B cell (primary cell): ENCODE results near the gene MID1. TPM values are rescaled to one million over a fixed set of nuclear protein-coding genes. Genes with fewer than 3 reads are reported as not detected.

Experiments used
- ATAC-seq: fragments of 200-7000 bp; cut with Tn5 transposase; one replicate; pipeline ENCODE4 v1.10.0; 2021; ENCODE audit warnings: low read depth, mild to moderate bottlenecking, moderate number of reproducible peaks, moderate library complexity
- CTCF ChIA-PET: fragments of 350-600 bp; sonication (Branson Sonifier 250); formaldehyde crosslinking; loops from one replicate; lab custom pipeline; 2021; ENCODE audit warnings: antibody characterized with exemption, inconsistent platforms; lab: Charles Lee
- POLR2A ChIA-PET: fragments of 350-600 bp; sonication (Branson Sonifier 250); formaldehyde crosslinking; loops from one replicate; lab custom pipeline; 2021; ENCODE audit warnings: antibody characterized with exemption; lab: Charles Lee
- DNase-seq: peaks from one replicate; pipeline ENCODE4 v3.0.0; 2013
- H2AFZ ChIP-seq: 2 replicates; pipeline ENCODE4 v1.6.1; 2012; ENCODE audit warnings: mild to moderate bottlenecking, low read depth, low read length; ENCODE audit not compliant: insufficient read depth, poor library complexity, severe bottlenecking
- H3K27ac ChIP-seq, 2 donors: 1 replicate in 1 of 2; 2 replicates in 1 of 2; pipeline ENCODE4 v1.5.1; 2012 to 2013; ENCODE audit warnings: low read length in 2 of 2, mild to moderate bottlenecking in 2 of 2, moderate library complexity in 1 of 2
- H3K27me3 ChIP-seq, 4 experiments: fragments of 200-600 bp in 1 of 4; sonication (generic) in 1 of 4; replicated peaks in 1 of 4; 1 replicate in 2 of 4; 2 replicates in 2 of 4; pipeline versions ENCODE4 v1.6.1 to v1.7.0; 2013 to 2016; ENCODE audit warnings: low read length in 3 of 4, mild to moderate bottlenecking in 2 of 4, mixed read lengths in 1 of 4, moderate library complexity in 1 of 4; ENCODE audit not compliant: insufficient read depth in 4 of 4, control insufficient read depth in 3 of 4; ENCODE audit errors: control extremely low read depth in 1 of 4
- H3K36me3 ChIP-seq, 2 experiments: replicated peaks in 1 of 2; 1 replicate in 1 of 2; 2 replicates in 1 of 2; pipeline versions ENCODE4 v1.6.1 to v1.7.1; 2013; ENCODE audit warnings: low read length in 1 of 2; ENCODE audit not compliant: insufficient read depth in 2 of 2, control insufficient read depth in 1 of 2; ENCODE audit errors: control extremely low read depth in 1 of 2, extremely low read depth in 1 of 2
- H3K4me1 ChIP-seq, 2 donors: fragments of 200-600 bp in 1 of 2; sonication (generic) in 1 of 2; 1 replicate in 1 of 2; 2 replicates in 1 of 2; pipeline versions ENCODE4 v1.5.1 to v1.6.1; 2013 to 2017; ENCODE audit warnings: low read length in 2 of 2; ENCODE audit not compliant: control insufficient read depth in 2 of 2, insufficient read depth in 2 of 2
- H3K4me2 ChIP-seq: replicated peaks from 2 replicates; pipeline ENCODE3; 2012; ENCODE audit warnings: mild to moderate bottlenecking, low read depth, low read length; ENCODE audit not compliant: poor library complexity, severe bottlenecking
- H3K4me3 ChIP-seq, 5 experiments: fragments of 200-600 bp in 1 of 5; sonication (generic) in 1 of 5; 1 replicate in 3 of 5; 2 replicates in 2 of 5; pipeline versions ENCODE4 v1.5.1 to v1.7.0; 2011 to 2016; ENCODE audit warnings: low read length in 4 of 5, mild to moderate bottlenecking in 4 of 5, low read depth in 2 of 5, control low read depth in 1 of 5, moderate library complexity in 1 of 5; ENCODE audit not compliant: insufficient read depth in 1 of 5; ENCODE audit errors: control extremely low read depth in 1 of 5, extremely low read depth in 1 of 5
- H3K79me2 ChIP-seq: fragments of 200-600 bp; sonication (generic); one replicate; pipeline ENCODE4 v1.6.0; 2016; ENCODE audit warnings: low read length; ENCODE audit not compliant: control insufficient read depth, insufficient read depth
- H3K9ac ChIP-seq: fragments of 200-600 bp; sonication (generic); 2 replicates; pipeline ENCODE4 v1.6.1; 2017; ENCODE audit warnings: mild to moderate bottlenecking, low read length, moderate library complexity
- H3K9me3 ChIP-seq, 3 donors: one replicate each; pipeline versions ENCODE4 v1.6.1 to v1.7.1; 2013; ENCODE audit warnings: low read length in 2 of 3; ENCODE audit not compliant: control insufficient read depth in 2 of 3, insufficient read depth in 1 of 3; ENCODE audit errors: control extremely low read depth in 1 of 3
- H4K20me1 ChIP-seq: 2 replicates; pipeline ENCODE4 v1.6.0; 2012; ENCODE audit warnings: mild to moderate bottlenecking, low read length; ENCODE audit not compliant: insufficient read depth, control insufficient read depth, poor library complexity, severe bottlenecking
- H3K27ac Mint-ChIP-seq: one replicate; pipeline ENCODE4 v1.8.0; 2021; ENCODE audit warnings: mixed read lengths
- H3K27me3 Mint-ChIP-seq: one replicate; pipeline ENCODE4 v1.8.0; 2021; ENCODE audit warnings: mixed read lengths
- H3K4me1 Mint-ChIP-seq: one replicate; pipeline ENCODE4 v1.8.0; 2021; ENCODE audit warnings: mixed read lengths
- H3K4me3 Mint-ChIP-seq: one replicate; pipeline ENCODE4 v1.8.0; 2021; ENCODE audit warnings: mixed read lengths
- H3K9me3 Mint-ChIP-seq: one replicate; pipeline ENCODE4 v1.8.0; 2022; ENCODE audit warnings: mixed read lengths; ENCODE audit not compliant: insufficient read depth
- CTCF ChIP-seq: fragments of 200-600 bp; IDR thresholded peaks from one replicate; pipeline ENCODE4 v1.8.0; 2022; ENCODE audit warnings: antibody characterized with exemption, mild to moderate bottlenecking
- EZH2 ChIP-seq: IDR thresholded peaks from 2 replicates; pipeline ENCODE4 v1.6.1; 2012; ENCODE audit warnings: borderline replicate concordance, low read depth, mild to moderate bottlenecking, moderate library complexity, low read length; ENCODE audit not compliant: insufficient read depth, poor library complexity, severe bottlenecking
- WGBS: methylation state at CpG from one replicate; pipeline ENCODE4 v1.1.5; 2013; ENCODE audit warnings: missing lambda C conversion rate; ENCODE audit not compliant: insufficient coverage; 5-methylcytosine and 5-hydroxymethylcytosine counted together
- intact Hi-C: fragments of 100-400 bp; cut with micrococcal nuclease; formaldehyde crosslinking; loops from one replicate; pipeline ENCODE4 v1.10.0; 2022
- polyA plus RNA-seq: library from polyadenylated mRNA; depleted of rRNA; stranded (reverse); fragments of >200 nt; gene quantifications from 2 replicates; pipeline ENCODE4 v1.2.3, GENCODE V29; 2012
- total RNA-seq, 2 donors: library from RNA; stranded (reverse); fragments of 120-200 nt in 1 of 2; gene quantifications; 1 replicate in 1 of 2; 2 replicates in 1 of 2; pipeline versions ENCODE4 v1.2.3 to v1.2.4, GENCODE V29; 2013 to 2022

MID1 gene
- total and polyA plus RNA-seq, 2 donors (not counting 1 experiment from before 2014, with no cell fraction given), result 0.15 to 0.44 TPM

GRCh38 chrX:10636337-10636736 is 16.0 kb upstream of the MID1 start:
- no peaks in the 10 kb centered on the region for H3K36me3 ChIP-seq
- H3K9me3 Mint-ChIP-seq, result no peaks in the 10 kb centered on the region
- ATAC-seq, result no peak
- no peaks in the 10 kb centered on the region for H3K79me2 ChIP-seq
- H3K4me3 Mint-ChIP-seq, result no peak overlapping the region
- intact Hi-C loops, result no loop called here
- no CpG with 5 or more reads among the region's 3 CpGs for whole genome bisulfite sequencing
- no peaks in the 10 kb centered on the region for H3K4me1 Mint-ChIP-seq
- DNase-seq, result no peak
- ChIA-PET POLR2A (no interaction called here), CTCF (interaction anchor here (0.9 to 2.2 kb wide), 3 partner anchors 424 to 448 kb away, joined by 3 to 10 read pairs (median 4); no protein-coding TSS in a partner anchor)
- peaks cover 4% of the 10 kb centered on the region for H3K27me3 Mint-ChIP-seq
- H3K4me1 ChIP-seq, result no peaks in the 10 kb centered on the region
- no peak for TF ChIP-seq CTCF
- no peak for TF ChIP-seq EZH2
- H3K4me3 ChIP-seq, result no peak overlapping the region
- H2AFZ ChIP-seq, result no peak overlapping the region
- H3K9me3 ChIP-seq, result no peaks in the 10 kb centered on the region
- no peak overlapping the region for H3K4me2 ChIP-seq
- H3K27me3 ChIP-seq, result no peaks in the 10 kb centered on the region
- H4K20me1 ChIP-seq, result no peaks in the 10 kb centered on the region
- no peak overlapping the region for H3K27ac Mint-ChIP-seq
- H3K9ac ChIP-seq, result no peak overlapping the region
- H3K27ac ChIP-seq, result no peak overlapping the region

- H2AFZ ChIP-seq, result no peak overlapping the region
- 74% methylated on average over 3 of the region's 15 CpGs for WGBS
- DNase-seq (no peak), ATAC-seq (no peak)
- H4K20me1 ChIP-seq, result no peaks in the 10 kb centered on the region
- H3K27me3 ChIP-seq, result peaks cover 0 to 3% (median 0%) of the 10 kb centered on the region in 4 experiments
- intact Hi-C loops, result no loop called here
- no peaks in the 10 kb centered on the region for H3K9me3 ChIP-seq
- no peak overlapping the region for H3K27ac ChIP-seq
- no peaks in the 10 kb centered on the region for H3K36me3 ChIP-seq
- H3K4me3 ChIP-seq, result no peak overlapping the region
- ChIA-PET POLR2A (no interaction called here), CTCF (no interaction called here)
- H3K4me3 Mint-ChIP-seq, result no peak overlapping the region
- H3K9me3 Mint-ChIP-seq, result no peaks in the 10 kb centered on the region
- no peaks in the 10 kb centered on the region for H3K4me1 ChIP-seq
- peaks cover 15% of the 10 kb centered on the region for H3K27me3 Mint-ChIP-seq
- H3K79me2 ChIP-seq, result no peaks in the 10 kb centered on the region
- no peak overlapping the region for H3K4me2 ChIP-seq
- TF ChIP-seq EZH2, result no peak
- TF ChIP-seq CTCF, result no peak
- no peak overlapping the region for H3K27ac Mint-ChIP-seq
- H3K9ac ChIP-seq, result no peak overlapping the region
- H3K4me1 Mint-ChIP-seq, result no peaks in the 10 kb centered on the region
These were observed 14.2 kb upstream of the MID1 start for GRCh38 chrX:10634392-10635161.
